Astrocyte of the cerebellum (primary cell): ENCODE data around the gene PDE4B.

ENCODE experiments used
- DNase-seq: peaks from one replicate; pipeline ENCODE4 v3.0.0-alpha.2; 2011; ENCODE audit warnings: low read depth
- H3K4me3 ChIP-seq: 2 replicates; pipeline ENCODE4 v1.5.1; 2011; ENCODE audit warnings: mild to moderate bottlenecking, low read depth, low read length, moderate library complexity
- CTCF ChIP-seq: IDR thresholded peaks from 2 replicates; pipeline ENCODE4 v1.5.1; 2012; ENCODE audit warnings: low read length, low read depth, moderate library complexity, mild to moderate bottlenecking; ENCODE audit errors: missing control alignments
- in situ Hi-C: cut with HindIII; loops from 2 replicates; pipeline ENCODE4 v1.10.0; 2017; ENCODE audit warnings: low sequenced_read_pairs

Gene PDE4B

DNA sequence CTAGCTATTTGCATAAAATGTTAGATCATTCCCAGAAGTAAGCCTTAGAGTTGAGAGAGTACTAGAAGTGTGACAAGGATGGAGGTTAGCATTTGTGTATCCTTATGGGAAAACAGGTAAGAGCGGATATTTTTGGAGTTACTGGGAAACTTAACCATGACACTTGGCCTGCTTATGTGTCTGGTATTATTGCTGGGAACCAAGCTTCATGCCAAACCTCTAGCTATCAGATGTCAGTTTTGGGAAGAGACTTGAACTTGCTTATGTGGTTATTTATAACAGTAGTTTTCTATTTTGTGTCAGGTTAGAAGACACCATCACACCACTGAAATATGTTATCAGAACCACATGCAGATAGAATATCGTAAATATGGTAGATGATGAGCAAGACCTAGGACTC is 511.0 kb downstream of the PDE4B start:
- DNase-seq = no peak
- in situ Hi-C loops = no loop called here
- no peak overlapping the region for H3K4me3 ChIP-seq
- no peak for TF ChIP-seq CTCF

DNA sequence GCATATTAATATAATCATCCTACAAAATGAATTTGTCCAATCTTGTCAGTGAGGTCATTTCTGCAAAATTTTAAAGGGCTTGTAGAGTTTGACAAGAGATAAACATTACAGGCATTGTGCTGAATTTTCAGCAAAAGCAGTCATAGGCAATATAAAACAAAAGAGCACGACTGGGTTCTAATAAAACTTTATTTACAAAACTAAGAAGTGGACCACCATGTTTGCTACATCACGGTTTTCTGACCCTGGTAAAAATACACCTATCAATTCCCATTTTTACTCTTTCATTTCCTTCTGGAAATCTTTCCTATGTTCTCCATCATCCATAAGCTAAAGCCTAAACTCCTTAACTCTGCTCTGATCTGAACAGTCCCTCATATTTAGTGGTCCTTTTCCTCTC is 511.4 kb downstream of the PDE4B start:
- DNase-seq = no peak
- in situ Hi-C loops = no loop called here
- H3K4me3 ChIP-seq = no peak overlapping the region

DNA sequence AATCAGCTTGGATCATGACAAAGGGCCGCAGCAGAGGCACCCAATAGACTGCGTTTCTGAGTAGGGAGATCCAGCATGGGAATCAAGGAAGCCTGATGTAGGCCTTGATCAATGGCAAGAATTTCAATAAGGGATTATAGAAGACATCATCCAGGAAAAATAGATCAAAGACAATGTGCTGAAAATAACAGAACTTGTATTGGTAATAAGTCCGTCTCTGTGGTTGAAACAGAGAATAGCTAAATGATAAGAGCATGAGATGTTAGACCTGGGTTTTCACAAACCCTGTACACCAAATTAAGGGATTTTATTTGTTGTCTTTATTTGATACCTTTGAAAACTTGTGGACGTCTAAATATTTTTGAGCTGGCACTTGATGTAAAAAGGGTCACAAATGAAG is 513.2 kb downstream of the PDE4B start:
- in situ Hi-C loops = no loop called here
- H3K4me3 ChIP-seq = no peak overlapping the region
- TF ChIP-seq CTCF = no peak
- DNase-seq = no peak

More for the DNA sequence above, 511.4 kb downstream of the PDE4B start:
- TF ChIP-seq CTCF = no peak

GRCh38 chr1:66309006-66309741 is 516.5 kb downstream of the PDE4B start:
- no peak for TF ChIP-seq CTCF
- in situ Hi-C loops = no loop called here
- no peak for DNase-seq
- no peak overlapping the region for H3K4me3 ChIP-seq

- in situ Hi-C loops = no loop called here
- H3K4me3 ChIP-seq = no peak overlapping the region
- no peak for DNase-seq
- TF ChIP-seq CTCF = no peak
These were observed 518.4 kb downstream of the PDE4B start for GRCh38 chr1:66311092-66311491.

- in situ Hi-C loops = no loop called here
- TF ChIP-seq CTCF = no peak
- DNase-seq = no peak
- H3K4me3 ChIP-seq = no peak overlapping the region
These were observed 518.9 kb downstream of the PDE4B start for GRCh38 chr1:66311628-66312027.
